ENCODE measurements around the gene BCS1L.

Gene BCS1L

GRCh38 chr2:218701806-218702205, 42.3 kb downstream of the BCS1L start:
- Histone ChIP-seq H3K36me3 (ENCODE audit: low read depth) (no peaks in the 10 kb centered on the region), H3K4me1 (ENCODE audit: insufficient read depth, poor library complexity, severe bottlenecking) (no peaks in the 10 kb centered on the region), H3K9me3 (ENCODE audit: severe bottlenecking) (no peaks in the 10 kb centered on the region), H3K27ac (ENCODE audit: poor library complexity, severe bottlenecking) (no peak overlapping the region), H3K4me3 (ENCODE audit: severe bottlenecking) (no peak overlapping the region), H3K27me3 (ENCODE audit: insufficient read depth, poor library complexity, severe bottlenecking) (no peaks in the 10 kb centered on the region)
- TF ChIP-seq CTCF (IDR thresholded peaks at IDR 0.05; ENCODE audit: poor library complexity, severe bottlenecking): no peak
- DNase-seq (ENCODE audit: low spot score): no peak
- ATAC-seq (ENCODE audit: low read depth): no peak

GRCh38 chr2:218703341-218703740, 43.9 kb downstream of the BCS1L start:
- ATAC-seq (ENCODE audit: low read depth) (no peak), DNase-seq (ENCODE audit: low spot score) (no peak)
- H3K4me1 ChIP-seq (ENCODE audit: insufficient read depth, poor library complexity, severe bottlenecking): no peaks in the 10 kb centered on the region
- no peaks in the 10 kb centered on the region for H3K9me3 ChIP-seq (ENCODE audit: severe bottlenecking)
- no peak for TF ChIP-seq CTCF (IDR thresholded peaks at IDR 0.05; ENCODE audit: poor library complexity, severe bottlenecking)
- no peak overlapping the region for H3K4me3 ChIP-seq (ENCODE audit: severe bottlenecking)
- no peaks in the 10 kb centered on the region for H3K27me3 ChIP-seq (ENCODE audit: insufficient read depth, poor library complexity, severe bottlenecking)
- no peaks in the 10 kb centered on the region for H3K36me3 ChIP-seq (ENCODE audit: low read depth)
- no peak overlapping the region for H3K27ac ChIP-seq (ENCODE audit: poor library complexity, severe bottlenecking)

GRCh38 chr2:218708086-218708485, 48.6 kb downstream of the BCS1L start:
- no peak overlapping the region for H3K27ac ChIP-seq (ENCODE audit: poor library complexity, severe bottlenecking)
- no peak for DNase-seq (ENCODE audit: low spot score)
- H3K4me3 ChIP-seq (ENCODE audit: severe bottlenecking): no peak overlapping the region
- no peak for ATAC-seq (ENCODE audit: low read depth)
- no peaks in the 10 kb centered on the region for H3K9me3 ChIP-seq (ENCODE audit: severe bottlenecking)
- no peaks in the 10 kb centered on the region for H3K4me1 ChIP-seq (ENCODE audit: insufficient read depth, poor library complexity, severe bottlenecking)
- H3K27me3 ChIP-seq (ENCODE audit: insufficient read depth, poor library complexity, severe bottlenecking): no peaks in the 10 kb centered on the region
- peaks cover 5% of the 10 kb centered on the region; the same call in 1 of the 2 replicates for H3K36me3 ChIP-seq (ENCODE audit: low read depth)
- TF ChIP-seq CTCF (IDR thresholded peaks at IDR 0.05; ENCODE audit: poor library complexity, severe bottlenecking): no peak

- no peaks in the 10 kb centered on the region for H3K9me3 ChIP-seq (ENCODE audit: severe bottlenecking)
- DNase-seq (ENCODE audit: low spot score): no peak
- H3K36me3 ChIP-seq (ENCODE audit: low read depth): peaks cover 15% of the 10 kb centered on the region; the same call in 1 of the 2 replicates
- H3K4me3 ChIP-seq (ENCODE audit: severe bottlenecking): no peak overlapping the region
- no peaks in the 10 kb centered on the region for H3K4me1 ChIP-seq (ENCODE audit: insufficient read depth, poor library complexity, severe bottlenecking)
- TF ChIP-seq CTCF (IDR thresholded peaks at IDR 0.05; ENCODE audit: poor library complexity, severe bottlenecking): no peak
- no peaks in the 10 kb centered on the region for H3K27me3 ChIP-seq (ENCODE audit: insufficient read depth, poor library complexity, severe bottlenecking)
- no peak overlapping the region for H3K27ac ChIP-seq (ENCODE audit: poor library complexity, severe bottlenecking)
- no peak for ATAC-seq (ENCODE audit: low read depth)
Measured at GRCh38 chr2:218709908-218710307, 50.4 kb downstream of the BCS1L start.

- no peak for TF ChIP-seq CTCF (IDR thresholded peaks at IDR 0.05; ENCODE audit: poor library complexity, severe bottlenecking)
- H3K27me3 ChIP-seq (ENCODE audit: insufficient read depth, poor library complexity, severe bottlenecking): no peaks in the 10 kb centered on the region
- H3K4me3 ChIP-seq (ENCODE audit: severe bottlenecking): peak overlapping the region; percentile 76
- H3K36me3 ChIP-seq (ENCODE audit: low read depth): peaks cover 17% of the 10 kb centered on the region; the same call in 1 of the 2 replicates
- ATAC-seq (ENCODE audit: low read depth) (no peak), DNase-seq (ENCODE audit: low spot score) (no peak)
- H3K4me1 ChIP-seq (ENCODE audit: insufficient read depth, poor library complexity, severe bottlenecking): no peaks in the 10 kb centered on the region
- no peak overlapping the region for H3K27ac ChIP-seq (ENCODE audit: poor library complexity, severe bottlenecking)
- H3K9me3 ChIP-seq (ENCODE audit: severe bottlenecking): no peaks in the 10 kb centered on the region
Measured at GRCh38 chr2:218710334-218710686, 50.8 kb downstream of the BCS1L start.
